Stimulated activated naive CD8-positive, alpha-beta T cell treated with anti-CD3 and anti-CD28 coated beads, Interleukin-15, Interleukin-2, amounts not matched to agents 100 U/mL and 50 U/mL, for 24 hours (primary cell): Measurements from ENCODE around the gene LHX6.

Experiments
- ATAC-seq: fragments of 150-1000 bp; cut with Tn5 transposase; one replicate; pipeline ENCODE4 v1.10.0; 2021
- DNase-seq: peaks from one replicate; pipeline ENCODE4 v3.0.0; 2021

The LHX6 gene

DNA sequence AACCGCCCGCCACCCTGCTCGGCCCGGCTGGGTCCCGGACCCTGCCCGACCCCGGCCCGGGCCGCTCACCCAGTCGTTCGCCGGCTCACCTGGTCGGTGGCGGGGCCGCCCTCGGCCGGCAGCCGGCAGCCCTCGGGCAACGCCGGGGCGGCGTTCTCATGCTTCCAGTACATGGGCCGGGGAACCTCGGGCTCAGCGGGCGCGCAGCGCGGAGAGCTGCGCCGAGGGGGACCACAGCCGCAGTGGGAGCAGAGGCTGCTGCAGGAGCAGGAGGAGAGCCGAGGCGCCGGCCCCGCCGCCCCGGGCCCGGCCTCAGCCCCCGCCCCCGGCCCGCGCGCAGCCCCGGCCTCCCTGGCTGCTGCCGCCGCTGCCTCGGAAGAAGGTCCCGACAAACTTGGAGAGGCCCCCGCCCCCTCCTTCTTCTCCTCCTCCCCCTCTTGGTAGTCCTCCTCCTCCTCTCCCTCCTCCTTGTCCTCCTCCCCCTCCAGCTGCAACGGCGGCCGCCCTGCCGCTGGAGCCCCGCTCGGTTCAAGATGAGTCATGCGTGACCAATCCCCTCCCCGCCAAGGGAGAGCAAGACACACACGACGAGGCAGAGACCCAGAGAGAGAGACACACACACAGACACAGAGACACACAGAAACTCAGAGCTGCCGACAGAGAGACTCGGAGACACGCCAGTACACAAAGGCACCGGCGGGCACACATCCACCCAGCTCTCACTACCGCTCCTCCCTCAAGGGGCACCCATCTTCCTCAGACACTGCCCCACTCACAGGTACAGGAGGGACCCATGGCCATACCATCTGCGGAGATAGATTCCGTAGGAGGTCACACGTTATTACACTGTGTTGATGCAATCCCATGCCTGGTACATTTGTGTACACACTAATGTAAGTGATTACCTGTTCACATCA, at the start of gene LHX6:
LHX6 (minus strand) TSS at position 390 of the 917 bp plus-strand sequence; CDS start at position 173, 217 bp downstream.
- DNase-seq: no peak
- peak; percentile 21 for ATAC-seq

- no peak for ATAC-seq
- DNase-seq: no peak
Measured at GRCh38 chr9:122277285-122277897, 48.6 kb upstream of the LHX6 start.

DNA sequence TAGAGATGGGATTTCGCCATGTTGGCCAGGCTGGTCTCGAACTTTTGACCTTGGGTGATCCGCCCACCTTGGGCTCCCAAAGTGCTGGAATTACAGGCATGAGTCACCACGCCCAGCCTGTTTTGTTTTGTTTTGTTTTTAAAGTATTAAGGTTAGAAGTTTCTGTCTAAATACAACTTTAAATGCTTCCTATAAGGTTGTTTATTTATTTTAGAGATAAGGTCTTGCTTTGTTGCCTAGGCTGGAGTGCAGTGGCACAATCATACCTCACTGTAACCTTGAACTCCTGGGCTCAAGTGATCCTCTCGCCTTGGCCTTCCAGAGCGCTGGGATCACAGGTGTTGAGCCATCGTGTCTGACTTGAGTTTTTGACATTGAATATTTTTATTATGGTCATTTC, 47.3 kb upstream of the LHX6 start:
- DNase-seq (no peak), ATAC-seq (no peak)

GRCh38 chr9:122274055-122274454, 45.3 kb upstream of the LHX6 start:
- ATAC-seq: no peak

GRCh38 chr9:122268041-122268814, 39.5 kb upstream of the LHX6 start:
- DNase-seq (no peak), ATAC-seq (no peak)

More at GRCh38 chr9:122274055-122274454, 45.3 kb upstream of the LHX6 start:
- no peak for DNase-seq

DNA sequence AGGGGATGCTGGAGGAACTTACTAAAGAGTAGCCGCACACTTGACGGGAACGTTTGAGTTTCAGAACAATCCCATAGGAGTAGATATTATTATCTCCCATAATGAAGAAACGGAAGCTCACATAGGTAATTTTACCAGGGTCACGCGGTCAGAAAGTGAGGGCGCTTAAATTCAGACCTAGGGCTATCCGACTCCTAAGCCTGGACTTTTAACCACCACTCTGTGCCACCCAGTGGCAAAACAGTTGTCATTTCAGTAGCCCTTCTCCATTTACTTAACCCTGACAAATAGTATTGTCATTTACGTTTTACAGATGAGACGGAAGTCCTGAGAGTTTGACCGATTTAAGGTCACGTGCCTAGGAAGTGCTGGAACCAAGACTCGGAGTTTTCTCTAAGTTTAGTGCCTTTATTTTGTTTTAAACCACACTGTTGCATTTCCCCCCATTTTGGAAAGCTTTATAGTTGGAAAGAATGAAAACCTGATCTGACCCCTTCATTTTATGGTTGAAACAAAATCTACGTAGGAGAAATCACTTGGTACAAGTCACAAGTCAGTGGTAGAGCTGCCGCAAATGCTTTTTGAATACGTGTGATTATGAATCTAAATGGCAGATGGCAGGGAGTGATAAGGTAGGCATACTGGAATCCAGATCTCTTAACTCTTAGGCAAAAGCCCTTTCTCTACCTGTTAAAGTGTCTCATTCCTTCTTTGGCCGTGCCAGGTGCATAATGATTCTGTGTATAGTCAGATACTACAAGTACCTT, 36.6 kb upstream of the LHX6 start:
- ATAC-seq (peak; percentile 51), DNase-seq (no peak)

DNA sequence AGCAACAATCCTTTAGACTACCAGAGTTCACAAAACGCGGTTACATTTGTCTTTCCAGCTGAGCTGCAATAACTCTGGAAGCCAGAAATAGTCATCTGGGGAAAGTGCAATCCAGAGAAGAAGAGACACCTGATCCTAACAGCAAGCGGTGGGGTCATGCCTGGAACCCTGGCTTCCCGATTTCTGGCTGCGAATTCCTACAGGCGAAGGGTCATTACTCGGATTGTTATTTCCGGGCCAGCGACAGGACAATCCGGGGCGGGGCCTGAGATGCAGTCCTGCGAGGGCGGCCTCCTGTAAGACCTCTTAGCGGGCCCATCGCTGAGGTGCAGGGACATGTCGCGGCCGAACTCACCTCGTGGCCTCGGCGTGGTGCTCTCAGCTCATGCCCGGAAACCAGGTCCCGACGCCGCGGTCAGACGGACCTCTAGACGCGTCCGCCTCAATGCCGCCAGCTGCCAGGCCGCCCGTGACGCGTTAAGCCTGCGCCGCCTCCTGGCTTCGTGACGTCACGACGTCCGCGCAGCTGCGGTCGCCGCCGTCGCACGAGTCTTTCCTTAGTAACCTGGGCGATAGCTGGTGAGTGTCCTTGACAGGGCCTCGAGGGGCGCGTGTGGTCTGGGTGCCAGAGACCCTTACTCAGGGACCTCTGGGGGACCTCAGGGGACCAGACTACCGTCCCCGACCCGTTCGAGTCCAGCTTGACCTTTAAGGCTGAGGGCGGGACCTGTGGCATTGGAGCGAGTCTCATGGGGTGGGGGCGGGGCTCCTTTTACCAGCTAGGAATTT, 35.8 kb upstream of the LHX6 start, which contains the start of the genes MRRF and RBM18:
MRRF (plus strand) TSS at position 523 of the 789 bp plus-strand sequence. CDS start 6,010 bp downstream, outside the sequence.
RBM18 (minus strand) TSS at position 481 of the 789 bp plus-strand sequence. CDS start 3,348 bp downstream, outside the sequence.
- DNase-seq (peak; percentile 93), ATAC-seq (peak; percentile 91)

DNA sequence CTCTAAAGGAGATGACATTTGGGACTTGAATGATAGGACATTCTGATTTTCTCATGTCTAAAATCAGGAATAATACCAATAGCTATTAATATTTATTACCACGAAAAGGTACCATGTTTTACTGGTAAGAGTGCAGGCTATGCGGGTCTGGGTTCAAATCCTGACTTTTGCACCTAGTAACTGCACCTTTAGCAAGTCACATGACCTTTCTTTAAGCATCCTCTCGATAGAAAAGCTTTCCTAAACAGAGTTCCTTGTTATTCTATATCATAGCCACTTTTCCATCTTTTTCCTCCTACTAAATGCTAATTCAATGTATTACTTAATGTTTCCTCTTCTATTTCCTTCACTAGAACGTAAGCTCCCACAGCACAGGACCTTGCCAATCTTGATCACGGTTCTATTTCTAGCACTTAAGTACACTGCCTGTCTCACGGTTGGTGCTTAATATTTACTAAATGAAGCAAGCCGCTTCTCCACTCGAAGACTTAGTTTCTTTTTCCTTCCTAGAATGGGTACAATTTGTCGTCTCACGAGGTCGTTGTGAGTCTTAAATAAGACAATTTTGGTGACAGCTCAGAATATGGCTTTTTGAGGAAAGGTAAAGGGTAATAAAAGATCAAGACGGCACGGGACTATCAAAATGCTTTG, 35.1 kb upstream of the LHX6 start:
- DNase-seq (no peak), ATAC-seq (no peak)

DNA sequence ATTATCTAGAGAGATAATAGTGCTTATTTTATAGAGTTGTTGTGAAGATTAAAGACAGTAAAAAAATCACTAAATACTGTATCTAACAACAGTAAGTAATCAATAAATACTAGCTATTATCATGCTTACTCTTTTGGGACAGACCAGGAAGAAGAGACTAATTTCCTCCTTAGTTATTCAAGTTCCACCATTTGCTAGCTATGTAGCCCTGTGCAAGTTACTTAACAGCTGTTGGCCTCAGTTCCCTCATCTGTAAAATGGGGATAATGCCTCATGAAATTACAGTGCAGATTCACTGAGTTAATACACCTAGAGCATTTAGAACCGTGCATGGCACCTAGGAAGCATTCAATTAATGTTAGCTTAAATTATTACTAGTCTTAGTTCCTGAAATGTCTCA, 33.3 kb upstream of the LHX6 start:
- ATAC-seq (no peak), DNase-seq (no peak)

DNA sequence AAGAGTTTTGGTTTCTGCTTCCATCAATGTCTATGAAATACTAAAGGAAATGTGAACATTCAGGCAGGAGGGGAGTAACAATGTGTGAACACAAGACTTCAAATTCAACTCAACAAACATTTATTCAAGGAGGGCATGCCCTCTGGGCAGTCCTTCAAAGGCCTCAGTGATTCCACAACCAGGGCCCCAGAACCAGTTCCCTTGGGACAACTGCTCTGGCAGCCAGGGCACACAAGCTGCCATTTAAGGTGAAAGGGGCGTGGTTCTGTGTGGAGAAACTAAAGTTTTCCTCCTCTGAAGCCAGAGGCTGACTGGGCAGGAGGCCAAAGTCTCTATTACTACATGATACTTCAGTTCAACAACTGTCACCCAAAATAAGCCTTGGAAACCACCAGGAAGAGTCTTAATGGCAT, 32.7 kb upstream of the LHX6 start:
- no peak for ATAC-seq
- DNase-seq: no peak

DNA sequence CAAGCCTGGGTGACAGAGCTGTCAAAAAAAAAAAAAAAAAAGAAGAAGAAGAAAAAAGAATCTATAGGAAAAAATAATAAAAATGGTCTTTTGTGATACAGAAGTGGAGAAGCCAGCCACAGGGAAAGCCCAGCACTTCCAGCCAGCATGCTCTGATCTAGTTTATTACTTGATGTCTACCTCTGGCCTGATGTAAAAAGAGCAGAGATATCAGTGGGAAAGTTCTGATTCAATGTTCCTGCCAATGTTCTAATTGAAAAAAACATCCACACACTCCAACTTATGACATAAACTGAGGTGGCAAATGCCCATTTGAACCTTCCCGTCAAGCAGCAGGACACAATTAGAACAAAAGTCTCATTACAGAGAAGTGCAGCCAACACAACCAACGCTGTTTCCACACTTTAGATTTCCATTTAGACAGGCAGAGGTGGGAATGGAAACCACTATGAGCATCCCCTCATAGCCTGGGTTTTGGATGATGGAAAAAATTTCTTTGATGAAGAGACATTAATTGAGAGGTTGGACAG, 30.2 kb upstream of the LHX6 start:
- ATAC-seq: no peak
- no peak for DNase-seq

GRCh38 chr9:122256206-122256605, 27.4 kb upstream of the LHX6 start:
- ATAC-seq (no peak), DNase-seq (no peak)

- ATAC-seq (no peak), DNase-seq (no peak)
Measured at GRCh38 chr9:122254761-122255160, 26.0 kb upstream of the LHX6 start.

- ATAC-seq (no peak), DNase-seq (no peak)
Measured at GRCh38 chr9:122252796-122253195, 24.0 kb upstream of the LHX6 start.

DNA sequence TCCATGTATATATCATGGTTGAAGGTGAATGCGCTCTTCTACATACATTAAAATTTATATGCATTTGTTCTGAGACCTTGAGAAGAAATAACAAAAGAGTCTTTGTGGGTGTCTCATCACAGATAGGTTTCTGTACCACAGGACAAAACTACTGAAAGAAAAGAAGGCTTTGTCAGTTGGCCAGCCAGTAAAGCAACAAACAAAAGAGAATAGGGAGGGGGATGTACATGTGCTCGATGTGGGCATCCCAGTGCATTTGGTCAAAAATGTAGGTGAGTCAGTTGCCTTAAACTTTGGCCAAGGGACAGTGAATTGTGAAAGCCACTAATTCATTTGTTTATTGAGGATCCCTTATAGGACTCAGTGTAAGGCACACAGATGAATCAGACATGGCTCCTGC, 22.6 kb upstream of the LHX6 start:
- ATAC-seq: no peak
- DNase-seq: no peak

DNA sequence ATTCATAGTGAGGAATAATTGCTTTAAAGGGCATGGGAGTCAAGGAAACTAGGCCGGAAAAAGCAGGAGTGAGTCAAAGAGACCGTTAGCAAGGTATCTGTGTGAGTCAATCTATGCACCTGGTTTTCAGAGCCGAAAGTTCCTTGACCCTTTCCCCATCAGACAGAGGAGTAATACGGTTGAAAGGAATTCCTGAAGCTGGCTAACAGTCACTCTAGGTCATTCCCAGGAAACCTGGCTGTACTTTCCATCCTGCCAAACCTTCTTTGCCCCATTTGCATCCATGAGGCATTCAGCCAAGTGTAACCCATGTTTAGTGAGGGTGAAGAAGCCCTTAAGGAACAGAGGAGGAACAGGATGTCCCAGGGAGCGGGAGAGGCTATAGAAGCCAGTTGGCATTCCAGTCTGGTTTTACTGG, 19.7 kb upstream of the LHX6 start:
- DNase-seq: no peak

DNA sequence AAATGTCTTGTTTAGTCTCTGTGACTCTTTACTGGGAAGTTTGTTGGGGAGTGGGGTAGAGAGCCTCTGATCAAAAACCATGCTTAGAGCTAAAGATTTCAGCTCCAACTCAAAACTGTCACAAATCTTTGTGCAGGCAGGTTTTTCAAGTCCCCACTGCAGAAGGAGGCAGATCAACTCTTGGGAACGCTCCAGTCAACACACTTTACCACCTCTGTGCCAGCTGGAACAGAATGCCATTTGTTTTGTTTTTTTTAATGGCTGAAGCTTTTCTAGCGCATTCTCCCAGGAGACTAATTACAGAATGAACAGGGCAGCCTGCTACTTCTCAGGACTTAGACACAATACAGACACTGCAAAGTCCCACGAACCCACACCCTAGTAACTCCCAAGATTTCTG, 17.9 kb upstream of the LHX6 start:
- ATAC-seq: no peak
- DNase-seq: no peak

More for the DNA sequence above, 19.7 kb upstream of the LHX6 start:
- ATAC-seq: no peak

DNA sequence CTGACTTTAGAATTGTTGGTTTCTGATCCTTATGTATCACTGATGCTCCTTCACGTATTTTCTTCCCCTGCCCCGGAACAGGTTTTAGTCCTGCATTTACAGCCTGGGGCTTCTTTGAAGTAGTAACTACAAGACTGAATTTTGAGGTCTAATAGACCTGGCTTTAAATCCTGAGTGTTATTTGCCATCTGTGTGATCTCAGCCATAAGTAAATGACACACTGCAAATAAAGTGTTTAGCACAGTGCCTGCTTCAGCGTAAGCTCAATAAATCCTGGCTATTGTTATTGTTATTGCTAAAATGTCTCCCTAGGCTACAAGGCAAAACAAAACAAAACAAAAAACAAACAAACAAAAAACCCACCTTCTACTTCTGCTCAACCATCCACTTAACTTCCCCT, 15.6 kb upstream of the LHX6 start:
- ATAC-seq (no peak), DNase-seq (no peak)

DNA sequence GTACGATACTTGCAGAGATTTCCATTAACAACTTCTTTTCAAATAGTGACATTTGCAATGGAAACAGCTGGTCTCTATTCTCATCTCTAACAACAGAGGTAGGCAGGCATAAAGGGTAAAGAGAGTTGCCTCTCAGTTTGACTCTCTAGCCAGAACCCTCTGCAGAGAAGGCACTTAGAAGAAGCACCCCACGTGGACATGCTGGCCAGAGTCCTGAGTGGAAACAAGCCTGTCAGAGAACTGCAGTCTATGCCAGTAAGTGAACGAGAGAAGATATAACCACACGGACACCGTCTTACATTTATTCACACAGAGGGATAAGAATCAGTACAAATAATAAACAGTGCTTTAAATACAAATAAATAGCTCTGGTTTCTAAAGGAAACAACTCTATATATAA, 11.0 kb upstream of the LHX6 start:
- ATAC-seq: no peak
- DNase-seq: no peak

- ATAC-seq (no peak), DNase-seq (no peak)
Measured at GRCh38 chr9:122236681-122237080, 7.9 kb upstream of the LHX6 start.
